HCT116 (cell line): ENCODE measurements around the gene NEK7. TPM values are rescaled to one million over a fixed set of nuclear protein-coding genes. Genes with fewer than 3 reads are reported as not detected.

Experiments used
- ATAC-seq: fragments of 200-7000 bp; cut with Tn5 transposase; 2 replicates; pipeline ENCODE4 v1.9.1; 2020; ENCODE audit warnings: mild to moderate bottlenecking, moderate library complexity
- BruUV-seq: library from RNA; stranded (reverse); fragments of 400-500 nt; replicated peaks from 2 replicates; lab custom pipeline; 2021; lab: Mats Ljungman, UMichigan
- CTCF ChIA-PET: fragments of 300-600 bp; sonication (Branson Sonifier 250); formaldehyde crosslinking; loops from one replicate; lab custom pipeline; 2021; ENCODE audit warnings: antibody characterized with exemption; lab: Charles Lee
- POLR2A ChIA-PET: fragments of 300-600, 350-600 bp; sonication (Branson Sonifier 250); formaldehyde crosslinking; loops from one replicate; lab custom pipeline; 2021; ENCODE audit warnings: antibody characterized with exemption; lab: Charles Lee
- RAD21 ChIA-PET, 2 experiments: fragments of 300-600 bp; sonication (Branson Sonifier 250); formaldehyde crosslinking; loops; one replicate each; lab custom pipeline; 2023; ENCODE audit warnings: low total read pairs in 2 of 2; ENCODE audit not compliant: uncharacterized antibody in 2 of 2, unreplicated experiment in 2 of 2, low non-redundant PET in 1 of 2; lab: Charles Lee
- DNase-seq: peaks from one replicate; pipeline ENCODE4 v3.0.0-alpha.2; 2010; ENCODE audit warnings: low read depth, low spot score
- H2AFZ ChIP-seq: fragments of 200-600 bp; shearing (Covaris generic), sonication (generic); 2 replicates; pipeline ENCODE4 v1.6.1; 2017; ENCODE audit warnings: low read depth, mixed run types, mixed read lengths, antibody characterized with exemption, low read length; ENCODE audit not compliant: poor library complexity, severe bottlenecking
- H3K27ac ChIP-seq: 2 replicates; pipeline ENCODE4 v1.5.1; 2012; ENCODE audit warnings: low read depth, low read length
- H3K27me3 ChIP-seq: fragments of 200-600 bp; sonication (generic); 2 replicates; pipeline ENCODE4 v1.6.1; 2016; ENCODE audit warnings: mixed run types, low read length, mixed read lengths; ENCODE audit not compliant: insufficient read depth
- H3K36me3 ChIP-seq, 2 experiments: fragments of 200-500 bp in 1 of 2; fragments of 200-600 bp in 1 of 2; sonication (Bioruptor generic) in 1 of 2; sonication (generic) in 1 of 2; 2 replicates each; pipeline versions ENCODE4 v1.5.1 to v1.6.1; 2014 to 2016; ENCODE audit warnings: low read length in 2 of 2, inconsistent platforms in 1 of 2, mixed read lengths in 1 of 2, mixed run types in 1 of 2; ENCODE audit not compliant: insufficient read depth in 2 of 2, control insufficient read depth in 1 of 2
- H3K4me1 ChIP-seq, 2 experiments: fragments of 200-600 bp in 1 of 2; sonication (generic) in 1 of 2; 2 replicates each; pipeline versions ENCODE4 v1.5.1 to v1.6.1; 2012 to 2017; ENCODE audit warnings: low read length in 2 of 2, inconsistent platforms in 1 of 2, mild to moderate bottlenecking in 1 of 2, mixed read lengths in 1 of 2, mixed run types in 1 of 2, moderate library complexity in 1 of 2; ENCODE audit not compliant: insufficient read depth in 2 of 2, control insufficient read depth in 1 of 2
- H3K4me2 ChIP-seq: fragments of 200-600 bp; sonication (generic); 2 replicates; pipeline ENCODE4 v1.6.1; 2017; ENCODE audit warnings: mixed run types, low read length, mixed read lengths
- H3K4me3 ChIP-seq, 2 experiments: fragments of 200-600 bp in 1 of 2; sonication (generic) in 1 of 2; replicated peaks in 1 of 2; 2 replicates each; pipeline ENCODE4 v1.5.1; 2011 to 2016; ENCODE audit warnings: low read length in 2 of 2, control low read depth in 1 of 2, low read depth in 1 of 2, mild to moderate bottlenecking in 1 of 2, mixed read lengths in 1 of 2, mixed run types in 1 of 2
- H3K79me2 ChIP-seq: fragments of 200-600 bp; sonication (generic); 2 replicates; pipeline ENCODE4 v1.6.1; 2017; ENCODE audit warnings: mild to moderate bottlenecking, mixed run types, low read length, moderate library complexity, mixed read lengths; ENCODE audit not compliant: insufficient read depth
- H3K9ac ChIP-seq: fragments of 200-600 bp; sonication (generic); 2 replicates; pipeline ENCODE4 v1.6.1; 2016; ENCODE audit warnings: low read length, mixed read lengths
- H3K9me2 ChIP-seq: fragments of 200-600 bp; sonication (generic), shearing (Covaris generic); 2 replicates; pipeline ENCODE4 v1.6.1; 2017; ENCODE audit warnings: mixed run types, mild to moderate bottlenecking, moderate library complexity; ENCODE audit not compliant: insufficient read depth
- H3K9me3 ChIP-seq, 2 experiments: fragments of 200-500 bp in 1 of 2; fragments of 200-600 bp in 1 of 2; sonication (Bioruptor generic) in 1 of 2; sonication (generic) in 1 of 2; 2 replicates each; pipeline ENCODE4 v1.6.1; 2014 to 2017; ENCODE audit warnings: low read length in 2 of 2, mixed read lengths in 2 of 2, inconsistent platforms in 1 of 2, low read depth in 1 of 2, mild to moderate bottlenecking in 1 of 2, mixed run types in 1 of 2, moderate library complexity in 1 of 2; ENCODE audit not compliant: control insufficient read depth in 1 of 2, insufficient read depth in 1 of 2
- H4K20me1 ChIP-seq: fragments of 200-600 bp; sonication (generic), shearing (Covaris generic); 2 replicates; pipeline ENCODE4 v1.6.1; 2017; ENCODE audit warnings: mixed run types, mild to moderate bottlenecking, moderate library complexity; ENCODE audit not compliant: insufficient read depth
- CBX3 ChIP-seq: IDR thresholded peaks from 2 replicates; pipeline ENCODE4 v1.6.1; 2012; ENCODE audit warnings: low read depth
- CEBPB ChIP-seq: IDR thresholded peaks from 2 replicates; pipeline ENCODE4 v1.6.1; 2012; ENCODE audit warnings: low read depth
- EGR1 ChIP-seq: IDR thresholded peaks from 2 replicates; pipeline ENCODE4 v1.6.1; 2012; ENCODE audit warnings: low read depth
- ELF1 ChIP-seq: IDR thresholded peaks from 2 replicates; pipeline ENCODE4 v1.6.1; 2012; ENCODE audit warnings: low read depth, borderline replicate concordance
- EZH2 ChIP-seq: fragments of 200-600 bp; sonication (generic); IDR thresholded peaks from 2 replicates; pipeline ENCODE4 v1.6.1; 2017; ENCODE audit warnings: antibody characterized with exemption, mixed run types
- EZH2phosphoT487 ChIP-seq: fragments of 200-600 bp; IDR thresholded peaks from 2 replicates; pipeline ENCODE4 v1.6.1; 2018; ENCODE audit warnings: antibody characterized with exemption, borderline replicate concordance
- JUND ChIP-seq: IDR thresholded peaks from 2 replicates; pipeline ENCODE4 v1.6.1; 2012
- POLR2AphosphoS5 ChIP-seq: IDR thresholded peaks from 2 replicates; pipeline ENCODE4 v1.6.1; 2011; ENCODE audit warnings: mild to moderate bottlenecking, low read depth, low read length, moderate library complexity
- RAD21 ChIP-seq: IDR thresholded peaks from 2 replicates; pipeline ENCODE4 v1.6.1; 2012; ENCODE audit warnings: low read depth, mild to moderate bottlenecking
- SIN3A ChIP-seq: IDR thresholded peaks from 2 replicates; pipeline ENCODE4 v1.6.1; 2012; ENCODE audit warnings: low read depth
- SP1 ChIP-seq: IDR thresholded peaks from 2 replicates; pipeline ENCODE4 v1.6.1; 2012; ENCODE audit warnings: low read depth
- SRF ChIP-seq: IDR thresholded peaks from 2 replicates; pipeline ENCODE4 v1.6.1; 2012; ENCODE audit warnings: low read depth
- TCF7L2 ChIP-seq: IDR thresholded peaks from 2 replicates; pipeline ENCODE4 v1.7.0; 2011; ENCODE audit warnings: borderline replicate concordance, inconsistent platforms; ENCODE audit not compliant: insufficient read depth, insufficient read length; ENCODE audit errors: extremely low read depth
- ZFX ChIP-seq: fragments of 450-650 bp; IDR thresholded peaks from 2 replicates; pipeline ENCODE4 v1.6.1; 2017
- ZNF274 ChIP-seq: fragments of 200-500 bp; sonication (Bioruptor generic); IDR thresholded peaks from 2 replicates; pipeline ENCODE4 v1.6.1; 2014; ENCODE audit warnings: mild to moderate bottlenecking, low read depth, low read length, inconsistent platforms
- intact Hi-C: fragments of 100-400 bp; cut with micrococcal nuclease; formaldehyde crosslinking; loops from 2 replicates; pipeline ENCODE4 v1.10.0; 2022
- total RNA-seq: library from RNA; stranded (reverse); gene quantifications from one replicate; pipeline ENCODE4 v1.2.1, GENCODE V29; 2021; ENCODE audit not compliant: unreplicated experiment
- TF ChIP-seq, protein P1 (sequence below): IDR thresholded peaks from 2 replicates; pipeline ENCODE4 v1.6.1; 2011; ENCODE audit warnings: mild to moderate bottlenecking, low read length, moderate library complexity; ENCODE audit not compliant: insufficient replicate concordance; ENCODE audit errors: extremely low read depth
- TF ChIP-seq, protein P2 (sequence below): IDR thresholded peaks from 2 replicates; pipeline ENCODE4 v1.6.1; 2012
- TF ChIP-seq, protein P3 (sequence below), 3 experiments: fragments of 200-600 bp in 1 of 3; sonication (generic) in 1 of 3; IDR thresholded peaks in 2 of 3; conservative IDR thresholded peaks in 1 of 3; 2 replicates each; pipeline ENCODE4 v1.5.1; 2012 to 2017; ENCODE audit warnings: low read depth in 2 of 3, low read length in 2 of 3, antibody characterized with exemption in 1 of 3, borderline replicate concordance in 1 of 3, control low read depth in 1 of 3, mild to moderate bottlenecking in 1 of 3, mixed read lengths in 1 of 3, mixed run types in 1 of 3, moderate library complexity in 1 of 3; ENCODE audit not compliant: insufficient read depth in 1 of 3

The NEK7 gene
- total RNA-seq, 1 experiment from 2014 or later, result 33.0 TPM

- H3K9me3 ChIP-seq, result no peaks in the 10 kb centered on the region
- CTCF ChIA-PET, result interaction anchor here (0.8 kb wide), 1 partner anchor 8 kb away, joined by 3 read pairs; no protein-coding TSS in a partner anchor
Measured at GRCh38 chr1:198367296-198367695, 210.5 kb downstream of the NEK7 start.

GRCh38 chr1:198370996-198371395 is 214.2 kb downstream of the NEK7 start:
- Histone ChIP-seq H3K9ac (no peak overlapping the region), H3K36me3 (no peaks in the 10 kb centered on the region), H3K4me3 (no peak overlapping the region), H3K4me1 (no peaks in the 10 kb centered on the region), H3K79me2 (no peaks in the 10 kb centered on the region), H3K27ac (no peak overlapping the region), H3K9me2 (no peaks in the 10 kb centered on the region), H3K4me2 (no peak overlapping the region), H3K27me3 (no peaks in the 10 kb centered on the region), H2AFZ (no peak overlapping the region), H4K20me1 (no peaks in the 10 kb centered on the region), H3K9me3 (no peaks in the 10 kb centered on the region)
- ChIA-PET CTCF (interaction anchor here (1.0 kb wide), 1 partner anchor 12 kb away, joined by 4 read pairs; no protein-coding TSS in a partner anchor), POLR2A (no interaction called here), RAD21 (no interaction called here)
- DNase-seq, result no peak
- no TSS peak for BruUV-seq
- intact Hi-C loops, result no loop called here
- no peak for ATAC-seq
- TF ChIP-seq SP1 (no peak), JUND (no peak), EZH2phosphoT487 (no peak), RAD21 (no peak), CEBPB (no peak), POLR2AphosphoS5 (no peak), SIN3A (no peak), ELF1 (no peak), SRF (no peak), EGR1 (no peak), EZH2 (no peak), CBX3 (no peak), ZNF274 (no peak)
- TF ChIP-seq, protein P1, sequence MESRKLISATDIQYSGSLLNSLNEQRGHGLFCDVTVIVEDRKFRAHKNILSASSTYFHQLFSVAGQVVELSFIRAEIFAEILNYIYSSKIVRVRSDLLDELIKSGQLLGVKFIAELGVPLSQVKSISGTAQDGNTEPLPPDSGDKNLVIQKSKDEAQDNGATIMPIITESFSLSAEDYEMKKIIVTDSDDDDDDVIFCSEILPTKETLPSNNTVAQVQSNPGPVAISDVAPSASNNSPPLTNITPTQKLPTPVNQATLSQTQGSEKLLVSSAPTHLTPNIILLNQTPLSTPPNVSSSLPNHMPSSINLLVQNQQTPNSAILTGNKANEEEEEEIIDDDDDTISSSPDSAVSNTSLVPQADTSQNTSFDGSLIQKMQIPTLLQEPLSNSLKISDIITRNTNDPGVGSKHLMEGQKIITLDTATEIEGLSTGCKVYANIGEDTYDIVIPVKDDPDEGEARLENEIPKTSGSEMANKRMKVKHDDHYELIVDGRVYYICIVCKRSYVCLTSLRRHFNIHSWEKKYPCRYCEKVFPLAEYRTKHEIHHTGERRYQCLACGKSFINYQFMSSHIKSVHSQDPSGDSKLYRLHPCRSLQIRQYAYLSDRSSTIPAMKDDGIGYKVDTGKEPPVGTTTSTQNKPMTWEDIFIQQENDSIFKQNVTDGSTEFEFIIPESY, result no peak
- TF ChIP-seq, protein P2, sequence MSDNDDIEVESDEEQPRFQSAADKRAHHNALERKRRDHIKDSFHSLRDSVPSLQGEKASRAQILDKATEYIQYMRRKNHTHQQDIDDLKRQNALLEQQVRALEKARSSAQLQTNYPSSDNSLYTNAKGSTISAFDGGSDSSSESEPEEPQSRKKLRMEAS, result no peak
- TF ChIP-seq, protein P3, sequence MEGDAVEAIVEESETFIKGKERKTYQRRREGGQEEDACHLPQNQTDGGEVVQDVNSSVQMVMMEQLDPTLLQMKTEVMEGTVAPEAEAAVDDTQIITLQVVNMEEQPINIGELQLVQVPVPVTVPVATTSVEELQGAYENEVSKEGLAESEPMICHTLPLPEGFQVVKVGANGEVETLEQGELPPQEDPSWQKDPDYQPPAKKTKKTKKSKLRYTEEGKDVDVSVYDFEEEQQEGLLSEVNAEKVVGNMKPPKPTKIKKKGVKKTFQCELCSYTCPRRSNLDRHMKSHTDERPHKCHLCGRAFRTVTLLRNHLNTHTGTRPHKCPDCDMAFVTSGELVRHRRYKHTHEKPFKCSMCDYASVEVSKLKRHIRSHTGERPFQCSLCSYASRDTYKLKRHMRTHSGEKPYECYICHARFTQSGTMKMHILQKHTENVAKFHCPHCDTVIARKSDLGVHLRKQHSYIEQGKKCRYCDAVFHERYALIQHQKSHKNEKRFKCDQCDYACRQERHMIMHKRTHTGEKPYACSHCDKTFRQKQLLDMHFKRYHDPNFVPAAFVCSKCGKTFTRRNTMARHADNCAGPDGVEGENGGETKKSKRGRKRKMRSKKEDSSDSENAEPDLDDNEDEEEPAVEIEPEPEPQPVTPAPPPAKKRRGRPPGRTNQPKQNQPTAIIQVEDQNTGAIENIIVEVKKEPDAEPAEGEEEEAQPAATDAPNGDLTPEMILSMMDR (IDR thresholded peaks at IDR 0.05 in 2 of 3, conservative IDR thresholded peaks at IDR 0.05 in 1 of 3; ENCODE audit: borderline replicate concordance in 1 of 3, insufficient read depth in 1 of 3, low read depth in 2 of 3, low read length in 2 of 3), result no peak

More at GRCh38 chr1:198367296-198367695, 210.5 kb downstream of the NEK7 start:
- Histone ChIP-seq H3K4me1 (no peaks in the 10 kb centered on the region), H4K20me1 (no peaks in the 10 kb centered on the region), H3K9ac (no peak overlapping the region), H3K4me3 (no peak overlapping the region), H3K9me2 (no peaks in the 10 kb centered on the region), H3K27me3 (no peaks in the 10 kb centered on the region), H3K36me3 (no peaks in the 10 kb centered on the region), H2AFZ (no peak overlapping the region), H3K27ac (no peak overlapping the region), H3K4me2 (no peak overlapping the region), H3K79me2 (no peaks in the 10 kb centered on the region)
- BruUV-seq, result no TSS peak
- TF ChIP-seq EZH2 (no peak), ZFX (no peak), JUND (no peak), TCF7L2 (no peak)
- TF ChIP-seq, protein P2, result no peak
- intact Hi-C loops, result no loop called here
- DNase-seq (no peak), ATAC-seq (no peak)
- POLR2A ChIA-PET, result no interaction called here
- RAD21 ChIA-PET, result no interaction called here
